ENCODE results near the gene MINDY4. TPM values are rescaled to one million over a fixed set of nuclear protein-coding genes. Genes with fewer than 3 reads are reported as not detected.

Gene MINDY4
- total RNA-seq, 1 donor: 10.5 TPM

GRCh38 chr7:30921540-30922401, 150.6 kb downstream of the MINDY4 start:
- Histone ChIP-seq H3K4me1 (ENCODE audit: insufficient read depth, low read length) (peaks cover 12% of the 10 kb centered on the region), H3K4me2 (ENCODE audit: insufficient read depth, low read length) (no peak overlapping the region), H3K9me3 (ENCODE audit: low read depth, low read length) (no peaks in the 10 kb centered on the region), H3K4me3 (ENCODE audit: insufficient read depth, low read length) (no peak overlapping the region), H3K79me2 (ENCODE audit: insufficient read depth, low read length) (no peaks in the 10 kb centered on the region), H3K27me3 (ENCODE audit: insufficient read depth, low read length) (no peaks in the 10 kb centered on the region), H3K36me3 (ENCODE audit: insufficient read depth, low read length) (no peaks in the 10 kb centered on the region), H4K20me1 (ENCODE audit: insufficient read depth, low read length) (no peaks in the 10 kb centered on the region), H3K27ac (ENCODE audit: low read depth, low read length) (no peak overlapping the region), H2AFZ (ENCODE audit: low read length) (peak overlapping the region; percentile 60)
- DNase-seq (ENCODE audit: insufficient read length, low spot score, missing footprints): peak; percentile 62
- no peak for TF ChIP-seq CTCF (IDR thresholded peaks at IDR 0.05; ENCODE audit: extremely low read depth, low read depth, low read length)

GRCh38 chr7:30922596-30922995, 151.4 kb downstream of the MINDY4 start:
- Histone ChIP-seq H3K4me3 (ENCODE audit: insufficient read depth, low read length) (no peak overlapping the region), H4K20me1 (ENCODE audit: insufficient read depth, low read length) (no peaks in the 10 kb centered on the region), H3K27me3 (ENCODE audit: insufficient read depth, low read length) (no peaks in the 10 kb centered on the region), H3K4me1 (ENCODE audit: insufficient read depth, low read length) (peaks cover 12% of the 10 kb centered on the region), H2AFZ (ENCODE audit: low read length) (no peak overlapping the region), H3K4me2 (ENCODE audit: insufficient read depth, low read length) (no peak overlapping the region), H3K27ac (ENCODE audit: low read depth, low read length) (no peak overlapping the region), H3K36me3 (ENCODE audit: insufficient read depth, low read length) (no peaks in the 10 kb centered on the region), H3K9me3 (ENCODE audit: low read depth, low read length) (peaks cover 7% of the 10 kb centered on the region), H3K79me2 (ENCODE audit: insufficient read depth, low read length) (no peaks in the 10 kb centered on the region)
- DNase-seq (ENCODE audit: insufficient read length, low spot score, missing footprints): peak; percentile 17
- no peak for TF ChIP-seq CTCF (IDR thresholded peaks at IDR 0.05; ENCODE audit: extremely low read depth, low read depth, low read length)

GRCh38 chr7:30923009-30923773, 152.0 kb downstream of the MINDY4 start:
- no peaks in the 10 kb centered on the region for H3K36me3 ChIP-seq (ENCODE audit: insufficient read depth, low read length)
- no peak for TF ChIP-seq CTCF (IDR thresholded peaks at IDR 0.05; ENCODE audit: extremely low read depth, low read depth, low read length)
- peak; percentile 55 for DNase-seq (ENCODE audit: insufficient read length, low spot score, missing footprints)
- H3K27ac ChIP-seq (ENCODE audit: low read depth, low read length): no peak overlapping the region
- H3K4me2 ChIP-seq (ENCODE audit: insufficient read depth, low read length): no peak overlapping the region
- no peaks in the 10 kb centered on the region for H3K79me2 ChIP-seq (ENCODE audit: insufficient read depth, low read length)
- H3K4me3 ChIP-seq (ENCODE audit: insufficient read depth, low read length): no peak overlapping the region
- no peak overlapping the region for H2AFZ ChIP-seq (ENCODE audit: low read length)
- H3K27me3 ChIP-seq (ENCODE audit: insufficient read depth, low read length): peaks cover 1% of the 10 kb centered on the region
- H4K20me1 ChIP-seq (ENCODE audit: insufficient read depth, low read length): no peaks in the 10 kb centered on the region
- peaks cover 7% of the 10 kb centered on the region for H3K9me3 ChIP-seq (ENCODE audit: low read depth, low read length)
- H3K4me1 ChIP-seq (ENCODE audit: insufficient read depth, low read length): peaks cover 12% of the 10 kb centered on the region
